Mesenteric fat pad (tissue), 1 donor: ENCODE data around the gene GK. TPM values are rescaled to one million over a fixed set of nuclear protein-coding genes. Genes with fewer than 3 reads are reported as not detected.
"Not testable (repeated sequence)": the region's sequence is repeated elsewhere in the genome, so short reads cannot be mapped to it uniquely, and the experiment has no call there.

ENCODE experiments used
- DNase-seq: peaks from one replicate; pipeline ENCODE4 v3.0.0-alpha.2; 2020; ENCODE audit warnings: low spot score
- long read RNA-seq: library from polyadenylated mRNA; unstranded; transcript quantifications from one replicate; pipeline ENCODE4 v2.0.0, GENCODE V29; 2020
- total RNA-seq: library from RNA; stranded (reverse); fragmentation: NEBNext Ultra II Directional; extraction: Animal tissue kit (Norgen Biotek cat#: 25700); gene quantifications from one replicate; pipeline ENCODE4 v1.2.1, GENCODE V29; 2021
- donor health status: DM: yes; HTN: yes; CAD: no.

GK gene
- 17.8 TPM for total RNA-seq
- long read RNA-seq, transcript GK-204 (19 exons, 2,063 nt): major isoform, 18 of 41 reads
- long read RNA-seq, partial matches to known transcripts: 2 of 41 reads
- long read RNA-seq, other reads (novel, unspliced or antisense): 20 of 41 reads

DNA sequence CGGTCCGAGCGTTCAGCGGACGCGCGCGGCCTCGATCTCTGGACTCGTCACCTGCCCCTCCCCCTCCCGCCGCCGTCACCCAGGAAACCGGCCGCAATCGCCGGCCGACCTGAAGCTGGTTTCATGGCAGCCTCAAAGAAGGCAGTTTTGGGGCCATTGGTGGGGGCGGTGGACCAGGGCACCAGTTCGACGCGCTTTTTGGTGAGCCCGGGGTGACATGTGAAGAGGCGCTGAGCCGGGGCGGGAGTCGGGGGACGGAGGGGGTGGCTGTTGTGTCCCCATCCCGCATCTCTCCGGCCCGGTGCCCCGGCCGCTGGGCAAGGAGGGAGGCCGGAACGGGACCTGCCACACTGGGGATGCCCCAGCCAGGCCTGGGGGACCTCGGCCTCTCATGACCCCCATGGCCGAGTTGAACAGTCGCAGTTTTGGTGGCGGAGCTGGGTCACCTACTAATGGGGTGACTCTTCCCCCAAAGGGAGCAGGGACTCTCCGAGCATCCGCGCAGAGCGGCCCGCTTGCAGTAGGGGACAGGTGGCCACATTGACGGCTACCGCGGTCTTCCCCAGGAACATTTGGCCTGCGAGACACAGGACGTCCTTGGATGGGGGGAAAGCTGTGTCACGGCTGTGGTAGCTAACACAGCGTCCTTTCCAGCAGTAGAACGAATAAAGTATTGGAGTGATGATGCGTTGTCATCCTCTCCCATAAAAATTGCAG is at the start of gene GK:
Gene GK (plus strand): TSS at position 9 of the 717 bp plus-strand sequence. CDS start 115 bp downstream, at position 124.
- DNase-seq: no peak

DNA sequence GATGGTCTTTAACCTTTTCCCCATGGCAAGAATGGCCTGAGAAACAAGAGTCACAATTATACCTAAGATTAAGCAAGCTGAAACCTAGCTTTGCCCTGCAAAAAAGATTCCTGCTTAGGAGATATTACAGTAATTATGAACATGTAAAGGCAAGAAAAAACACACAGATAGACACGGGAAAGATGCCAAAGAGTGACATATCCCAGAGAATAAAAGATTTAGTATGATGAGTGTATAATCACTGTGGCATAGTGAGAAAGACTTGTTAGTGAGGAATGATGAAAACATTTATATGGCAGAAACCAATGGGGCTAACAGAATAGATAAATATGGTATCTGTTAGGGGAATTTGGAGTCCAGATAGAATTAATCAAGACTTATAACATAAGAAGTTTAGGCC is 46.1 kb upstream of the GK start:
- DNase-seq: no peak

DNA sequence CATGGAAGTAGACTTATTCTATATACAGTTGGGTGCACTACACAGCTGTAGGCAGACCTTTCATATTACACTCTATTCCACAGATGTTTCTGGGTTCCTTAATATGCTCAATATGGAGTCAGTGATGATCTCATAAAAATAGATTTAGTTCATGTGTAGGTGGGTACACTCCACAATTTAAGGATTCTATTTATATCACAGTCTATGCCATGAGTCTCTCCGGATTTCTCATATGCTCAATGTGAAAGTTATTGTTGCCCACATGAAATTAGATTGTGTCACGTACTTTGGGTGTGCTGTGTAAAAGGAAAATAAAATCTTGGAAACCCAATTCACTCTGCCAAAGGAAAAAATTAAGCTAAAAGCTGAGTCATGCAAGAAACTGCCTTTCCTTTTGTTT is 43.2 kb upstream of the GK start:
- DNase-seq: no peak

DNA sequence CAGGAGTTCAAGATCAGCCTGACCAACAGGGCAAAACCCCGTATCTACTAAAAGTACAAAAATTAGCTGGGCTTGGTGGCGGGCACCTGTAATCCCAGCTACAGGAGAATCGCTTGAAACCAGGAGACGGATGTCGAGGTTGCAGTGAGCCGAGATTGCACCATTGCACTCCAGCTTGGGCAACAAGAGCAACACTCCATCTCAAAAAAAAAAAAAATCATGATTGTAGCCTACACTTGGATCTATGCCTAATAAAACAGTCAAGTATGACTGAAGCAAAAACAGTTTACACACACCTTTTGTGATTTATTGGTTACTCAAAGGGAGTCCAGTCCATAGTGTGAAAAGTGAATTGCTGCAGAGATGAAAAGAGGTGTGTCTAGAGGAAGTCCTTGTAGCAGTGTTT is 41.0 kb upstream of the GK start:
- DNase-seq: no peak

DNA sequence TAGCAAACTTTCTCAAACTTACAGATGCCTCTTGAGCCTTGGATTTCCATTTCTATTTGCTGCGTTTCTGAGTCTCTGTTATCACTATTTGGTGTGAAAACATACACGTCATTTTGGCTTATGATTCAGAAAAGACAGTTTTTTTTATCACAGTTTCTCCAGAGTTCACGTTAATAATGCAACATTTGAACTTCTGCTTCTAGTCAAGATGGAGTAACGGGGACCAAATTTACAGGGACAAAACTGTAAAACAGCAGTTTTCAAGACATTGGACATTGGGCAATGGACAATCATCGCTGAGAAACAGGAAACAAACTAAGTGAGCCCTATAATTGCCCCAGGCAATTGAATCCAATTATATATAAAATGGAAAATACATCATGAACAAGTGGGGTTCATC is 39.5 kb upstream of the GK start:
- no peak for DNase-seq

DNA sequence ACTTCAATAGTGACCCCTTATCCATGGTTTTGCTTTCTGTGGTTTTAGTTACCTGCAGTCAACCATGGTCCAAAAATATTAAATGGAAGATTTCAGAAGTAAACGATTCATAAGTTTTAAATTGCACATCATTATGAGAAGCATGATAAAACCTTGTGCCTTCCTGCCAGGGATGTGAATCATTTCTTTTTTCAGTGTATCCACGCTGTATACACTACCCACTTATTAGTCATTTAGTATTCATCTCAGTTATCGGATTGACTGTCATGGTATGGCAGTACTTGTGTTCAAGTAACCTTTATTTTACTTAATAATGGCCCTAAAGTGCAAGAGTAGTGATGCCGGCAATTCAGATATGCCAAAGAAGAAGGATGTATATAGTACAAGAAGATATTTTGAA is 38.0 kb upstream of the GK start:
- DNase-seq: no peak

DNA sequence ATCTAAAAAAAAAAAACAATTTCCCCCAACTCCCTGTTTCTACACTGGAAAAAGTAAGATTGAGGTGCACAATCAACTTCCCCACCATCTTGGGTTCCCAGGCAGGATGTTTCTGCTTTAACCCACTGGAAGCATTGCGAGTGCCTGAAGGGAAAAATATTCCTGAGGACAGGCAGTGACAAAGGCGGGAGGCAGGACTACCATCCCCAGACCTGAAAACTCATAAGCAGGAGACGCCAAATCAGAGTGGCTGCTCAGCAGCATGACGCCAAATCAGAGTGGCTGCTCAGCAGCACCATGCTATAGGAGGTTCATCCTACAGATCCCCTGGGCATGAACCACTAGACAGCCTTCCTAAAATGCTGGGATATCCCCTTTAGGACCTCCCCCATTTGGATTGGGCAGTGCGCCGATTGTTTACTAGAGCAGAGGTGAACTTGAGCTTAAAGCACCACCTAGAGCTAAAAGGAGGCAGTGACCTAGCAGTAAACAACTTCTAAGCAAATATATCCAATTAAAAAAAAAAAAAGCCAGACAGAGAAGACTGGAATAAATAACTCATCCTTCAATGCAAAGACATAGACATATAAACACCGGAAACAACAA is 35.0 kb upstream of the GK start:
- DNase-seq: no peak

DNA sequence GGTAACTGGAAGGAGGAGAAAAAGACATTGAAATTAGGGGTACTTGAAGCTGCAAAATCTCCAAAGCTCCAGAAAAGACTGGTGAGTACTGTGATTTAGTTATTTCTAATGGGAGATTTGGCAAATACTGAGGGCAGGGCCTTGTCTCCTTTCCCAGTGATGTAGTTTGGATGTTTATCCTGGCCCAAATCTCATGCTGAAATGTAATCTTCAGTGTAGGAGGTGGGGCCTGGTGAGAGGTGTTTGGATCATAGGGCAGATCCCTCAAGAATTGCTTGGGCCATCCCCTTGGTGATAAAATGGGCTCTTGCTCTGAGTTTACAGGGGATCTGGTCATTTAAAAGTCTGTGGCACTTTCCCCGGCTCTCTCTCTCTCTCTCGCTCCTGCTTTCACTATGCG is 33.1 kb upstream of the GK start:
- no peak for DNase-seq

DNA sequence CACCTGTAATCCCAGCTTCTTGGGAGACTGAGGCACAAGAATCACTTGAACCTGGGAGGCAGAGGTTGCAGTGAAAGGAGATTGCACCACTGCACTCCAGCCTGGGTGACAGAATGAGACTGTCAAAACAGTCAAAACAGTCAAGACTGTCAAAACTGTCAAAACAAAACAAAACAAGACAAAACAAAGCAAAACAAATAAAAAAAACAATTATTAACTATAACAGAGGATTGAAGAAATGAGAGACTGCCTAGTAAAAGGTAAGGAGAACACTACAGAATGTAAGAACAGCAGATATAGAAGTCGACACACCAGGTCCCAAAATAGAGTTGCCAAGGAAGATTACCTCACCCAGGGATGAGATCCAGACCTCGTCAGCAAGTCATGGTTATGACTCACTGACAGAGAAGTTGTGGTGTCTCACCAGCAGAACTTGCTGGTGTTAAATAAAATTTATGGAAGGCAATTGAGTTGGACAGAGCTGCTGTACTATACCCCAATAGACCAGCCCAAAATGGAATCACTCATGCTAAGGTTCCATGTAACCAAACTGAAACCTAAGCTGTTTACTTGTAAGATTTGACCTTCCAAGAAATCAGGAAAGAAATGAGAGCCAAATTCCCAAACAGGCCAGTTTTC is 32.1 kb upstream of the GK start:
- DNase-seq: no peak

DNA sequence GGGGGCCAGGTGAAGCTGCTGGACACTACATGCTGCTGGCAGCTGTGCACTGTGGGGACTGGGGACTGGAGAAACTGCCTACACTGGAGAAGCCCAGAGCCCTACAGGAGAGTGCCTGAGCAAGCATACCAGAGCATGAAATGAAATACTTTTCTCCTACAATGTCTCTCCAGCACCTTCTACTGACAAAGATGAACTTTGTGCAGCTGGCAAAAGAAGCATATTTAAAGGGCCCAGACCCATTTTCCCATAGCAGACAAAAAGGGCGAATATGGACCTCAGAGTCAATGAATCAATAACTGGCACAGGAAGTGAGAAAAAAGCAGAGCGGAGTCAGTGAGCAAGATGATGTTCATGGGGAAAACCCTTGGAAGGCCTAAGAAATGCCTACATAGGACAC is 30.9 kb upstream of the GK start:
- no peak for DNase-seq

DNA sequence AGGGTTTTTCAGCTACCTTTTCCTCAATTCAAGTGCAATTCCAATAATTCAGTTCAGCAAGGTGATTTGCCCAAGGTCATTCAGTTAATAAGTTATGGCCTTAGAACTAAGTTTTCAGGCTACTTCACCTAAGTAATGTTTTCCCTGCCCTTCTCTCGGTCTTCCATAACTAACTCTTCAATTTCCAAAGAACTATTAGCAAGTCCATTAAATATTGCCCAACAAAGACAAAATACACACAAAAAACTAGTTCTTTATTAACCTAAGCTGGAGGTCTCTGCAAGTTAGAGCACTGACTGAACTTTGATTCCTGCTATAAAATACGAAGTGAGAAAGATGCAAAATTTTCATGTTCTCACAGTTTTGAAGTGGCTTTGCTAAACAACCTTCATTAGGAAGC is 26.8 kb upstream of the GK start:
- no peak for DNase-seq

DNA sequence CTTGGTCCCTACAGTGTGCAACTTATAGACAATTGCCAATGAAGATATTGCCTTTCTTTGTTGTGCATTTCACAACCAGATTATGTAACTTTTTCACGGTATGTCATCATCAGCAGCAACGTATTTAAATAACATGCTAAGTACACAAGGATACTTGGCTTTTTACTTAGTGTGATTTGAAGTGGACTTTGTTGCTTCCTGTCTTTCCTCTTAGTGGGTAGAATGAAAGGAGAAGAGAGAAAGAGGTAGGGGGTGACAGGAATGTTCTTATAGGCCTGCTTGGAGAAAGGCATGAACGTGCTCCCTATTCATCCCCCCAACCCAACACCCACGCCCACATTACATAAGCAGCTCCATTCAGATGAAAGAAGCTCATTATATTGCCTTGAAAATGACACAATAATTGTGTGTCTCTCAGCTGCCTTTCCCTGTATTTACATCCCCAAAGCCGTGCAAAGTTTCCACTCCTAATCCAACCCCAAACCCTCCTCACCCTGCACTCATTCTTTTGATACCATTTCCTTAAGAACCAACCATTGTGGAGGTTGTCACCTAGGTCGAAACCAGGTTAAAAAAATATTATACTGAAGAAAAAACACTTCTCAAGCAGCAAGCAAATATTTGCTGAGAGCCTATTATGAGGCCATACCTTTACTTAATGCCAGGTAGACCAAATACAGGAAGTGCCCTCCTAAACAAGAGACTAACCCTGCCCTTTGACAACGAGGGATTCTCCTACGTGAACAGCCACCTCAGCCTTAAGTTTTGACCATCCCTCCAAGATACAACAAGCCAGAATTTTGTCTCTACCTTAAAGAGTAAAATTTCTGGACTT is 25.2 kb upstream of the GK start:
- no peak for DNase-seq

DNA sequence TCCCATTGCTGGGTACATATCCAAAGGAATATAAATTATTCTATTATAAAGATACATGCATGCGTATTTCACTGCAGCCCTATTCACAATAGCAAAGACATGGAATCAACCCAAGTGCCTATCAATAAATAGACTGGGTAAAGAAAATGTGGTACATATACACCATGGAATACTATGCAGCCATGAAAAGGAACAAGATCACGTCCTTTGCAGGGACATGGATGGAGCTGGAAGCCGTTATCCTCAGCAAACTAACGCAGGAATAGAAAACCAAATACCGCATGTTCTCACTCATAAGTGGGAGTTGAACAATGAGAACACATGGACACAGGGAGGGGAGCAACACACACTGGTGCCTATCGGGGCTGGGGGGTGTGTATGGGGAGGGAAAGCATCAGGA is 19.2 kb upstream of the GK start:
- not testable (repeated sequence) for DNase-seq

DNA sequence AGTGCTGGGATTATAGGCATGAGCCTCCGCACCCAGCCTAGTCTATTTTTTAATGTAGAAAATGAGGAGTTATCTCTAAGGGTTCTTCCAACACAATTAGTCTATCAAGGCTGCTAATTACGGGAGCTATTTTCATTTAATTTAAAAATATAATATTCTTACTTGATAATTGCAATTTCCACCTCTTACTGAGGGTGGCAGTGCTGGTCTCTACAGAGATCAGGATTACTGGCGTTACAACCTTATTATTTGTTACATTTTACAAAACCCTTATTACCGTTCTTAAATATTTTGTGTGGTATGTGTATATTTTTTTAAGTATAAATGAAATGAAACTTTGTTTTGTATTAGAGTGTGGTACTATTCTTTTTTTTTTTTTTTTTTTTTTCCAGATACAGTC is 17.6 kb upstream of the GK start:
- no peak for DNase-seq

DNA sequence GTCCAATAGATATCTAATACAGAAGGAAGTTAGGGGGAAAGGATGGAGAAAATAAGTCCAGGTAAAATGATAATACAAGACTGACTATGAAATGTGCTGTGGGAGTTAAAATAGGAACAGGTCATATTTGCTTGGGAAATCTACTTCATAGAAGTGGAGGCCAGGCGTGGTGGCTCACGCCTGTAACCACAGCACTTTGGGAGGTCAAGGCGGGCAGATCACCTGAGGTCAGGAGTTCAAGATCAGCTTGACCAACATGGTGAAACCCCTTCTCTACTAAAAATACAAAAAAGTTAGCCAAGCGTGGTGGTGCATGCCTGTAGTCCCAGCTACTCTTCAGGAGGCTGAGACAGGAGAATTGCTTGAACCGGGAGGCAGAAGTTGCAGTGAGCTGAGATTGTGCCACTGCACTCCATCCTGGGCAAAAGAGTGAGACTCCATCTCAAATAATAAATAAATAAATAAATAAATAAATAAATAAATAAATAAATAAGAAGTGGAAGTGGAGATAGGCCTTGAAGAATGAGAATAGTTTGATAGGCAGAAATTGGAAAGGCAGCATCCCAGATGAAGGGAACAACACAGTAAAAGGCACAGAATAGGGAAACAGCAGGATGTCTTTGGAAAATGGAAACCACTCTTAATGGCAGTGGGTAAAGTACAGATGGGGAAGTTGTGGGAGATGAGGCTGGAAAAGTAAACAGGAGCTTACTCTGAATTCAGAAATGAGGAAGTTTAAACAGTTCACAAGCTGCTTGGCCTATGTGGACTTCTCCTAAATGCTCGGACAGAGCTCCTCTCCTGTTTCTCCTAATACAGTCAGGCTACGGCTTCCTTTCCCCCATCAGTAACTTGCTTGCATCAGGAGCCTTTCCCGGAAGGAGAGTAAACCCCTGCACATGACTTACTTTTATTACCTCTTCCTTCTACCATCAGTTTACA is 15.1 kb upstream of the GK start:
- no peak for DNase-seq

DNA sequence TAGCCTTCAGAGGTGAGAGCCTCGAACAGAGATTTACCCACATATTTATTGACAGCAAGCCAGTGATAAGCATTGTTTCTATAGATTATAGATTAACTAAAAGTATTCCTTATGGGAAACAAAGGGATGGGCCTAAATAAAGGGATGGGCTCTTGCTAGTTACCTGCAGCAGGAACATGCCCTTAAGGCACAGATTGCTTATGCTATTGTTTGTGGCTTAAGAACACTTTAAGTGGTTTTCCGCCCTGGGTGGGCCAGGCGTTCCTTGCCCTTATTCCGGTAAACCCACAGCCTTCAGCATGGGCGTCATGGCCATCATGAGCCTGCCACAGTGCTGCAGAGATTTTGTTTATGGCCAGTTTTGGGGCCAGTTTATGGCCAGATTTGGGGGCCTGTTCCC is 13.5 kb upstream of the GK start:
- not testable (repeated sequence) for DNase-seq

DNA sequence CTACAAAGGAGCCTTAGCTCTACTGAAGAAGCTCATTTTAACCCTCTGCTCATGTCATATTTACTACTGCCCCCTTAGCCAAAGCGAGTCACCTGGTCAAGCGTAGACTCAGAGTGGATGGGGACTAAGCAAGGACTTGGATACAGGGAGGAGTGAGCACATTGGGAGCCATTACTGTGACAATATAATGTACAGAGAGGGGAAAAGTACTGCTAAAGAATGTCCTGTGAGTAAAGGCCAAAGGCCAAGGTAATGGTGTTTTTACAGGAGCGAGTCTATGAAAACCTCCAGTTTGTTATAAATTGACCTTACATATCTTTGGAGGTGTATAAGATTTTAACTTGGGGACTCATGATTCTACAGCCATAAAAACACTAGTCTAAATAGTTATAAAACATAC is 10.6 kb upstream of the GK start:
- no peak for DNase-seq

DNA sequence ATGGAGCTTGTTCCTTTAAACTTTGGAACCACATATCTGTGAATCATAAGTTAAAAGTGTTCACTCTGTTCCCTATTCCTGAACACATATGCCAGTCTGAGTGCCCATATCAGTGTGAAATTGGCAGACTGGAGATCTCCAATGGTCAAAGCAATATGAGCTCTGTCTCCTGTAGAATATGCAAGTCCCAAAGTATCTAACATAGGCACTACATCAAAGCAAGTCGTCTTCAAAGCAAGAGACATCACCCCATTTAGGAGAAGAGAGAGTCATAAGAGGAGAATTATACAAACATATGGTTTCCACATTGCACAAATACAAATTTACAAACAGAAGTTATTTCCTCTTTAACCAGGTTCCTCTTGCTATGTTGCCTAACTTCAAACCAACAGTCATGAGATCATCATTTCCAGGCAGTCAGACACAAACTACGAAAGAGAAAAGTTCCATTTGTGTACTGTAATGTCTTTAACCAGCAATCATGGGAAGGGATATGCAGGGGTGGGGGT is 9.9 kb upstream of the GK start:
- DNase-seq: no peak

DNA sequence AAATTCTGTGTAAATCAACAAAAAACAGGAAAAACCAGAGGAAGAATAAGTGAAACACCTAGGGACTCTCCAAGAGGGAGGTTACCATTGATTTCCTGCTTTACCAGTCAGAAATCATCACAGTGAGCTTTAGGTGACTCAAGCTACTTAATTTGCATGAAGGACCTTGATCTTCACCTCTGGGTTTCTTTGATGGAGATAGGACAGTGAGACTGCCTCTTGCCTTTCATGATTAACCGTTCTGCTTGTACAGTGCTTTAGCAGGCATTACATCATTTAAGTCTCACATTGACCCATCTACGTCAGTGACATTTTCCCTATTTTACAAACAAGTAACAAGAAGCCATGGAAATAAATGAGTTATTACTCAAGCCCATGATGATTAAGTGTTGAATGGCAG is 3.4 kb upstream of the GK start:
- no peak for DNase-seq
